GM19099 (cell line): ENCODE data around the gene SHISA2.

Experiments used
- POLR2A ChIP-seq: IDR thresholded peaks from 3 replicates; pipeline ENCODE4 v1.6.1; 2011; ENCODE audit warnings: low read depth; ENCODE audit not compliant: insufficient read length; ENCODE audit errors: extremely low read depth

The SHISA2 gene

DNA sequence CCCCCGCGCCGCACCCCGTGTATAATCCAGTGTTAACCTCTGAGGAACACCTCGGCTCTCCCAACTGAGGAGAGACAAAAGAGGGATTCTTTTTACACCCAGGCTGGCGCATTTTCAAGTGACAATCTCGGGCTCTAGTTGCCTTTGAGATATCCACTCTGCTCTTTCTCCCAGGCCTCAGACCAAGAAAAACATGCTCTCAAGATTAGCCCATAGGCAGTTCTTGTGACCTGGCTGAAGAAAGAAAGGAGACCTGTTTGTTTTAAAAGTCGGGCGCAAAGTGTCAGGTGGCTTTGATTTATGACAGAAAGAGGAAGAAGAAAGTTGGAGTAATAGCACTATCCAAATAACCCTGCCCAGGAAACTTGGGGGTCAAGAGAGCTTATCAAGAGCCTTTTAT lies 27.3 kb downstream of the SHISA2 start:
- TF ChIP-seq POLR2A, result no peak

DNA sequence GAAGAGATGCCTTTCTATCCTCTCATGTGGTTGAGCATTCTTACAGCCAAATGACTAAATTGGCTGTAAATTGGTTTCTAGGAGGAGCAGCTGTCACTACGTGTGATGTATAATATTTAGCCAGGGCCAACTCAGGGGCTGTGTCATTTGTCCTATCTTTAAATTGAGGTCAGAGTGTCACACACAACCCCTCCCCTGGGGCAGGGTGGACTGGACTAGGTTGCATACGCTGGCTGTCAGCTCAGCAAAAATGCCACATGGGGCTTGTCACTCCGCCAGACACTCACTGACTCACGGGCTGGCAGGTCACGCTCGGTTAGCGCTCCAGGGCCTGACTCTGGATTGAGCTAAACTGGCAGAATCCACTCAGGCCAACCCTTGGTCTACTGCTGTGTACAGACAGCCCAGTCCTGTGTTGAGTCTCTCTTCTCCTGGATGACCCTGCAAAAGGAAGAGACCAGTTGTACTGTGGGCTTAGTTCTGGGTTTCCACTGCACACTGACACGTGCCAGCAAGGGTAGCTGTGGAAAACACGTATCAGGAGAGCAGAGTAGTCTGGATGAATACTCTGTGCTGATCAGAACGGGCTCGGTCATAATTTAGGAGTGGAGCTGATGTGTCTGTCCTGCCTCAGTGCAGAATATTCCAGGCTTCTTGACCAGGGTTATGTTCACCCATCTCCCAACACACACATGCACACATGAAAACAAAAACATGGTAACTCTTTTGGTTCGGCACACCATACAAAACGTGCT lies 29.1 kb downstream of the SHISA2 start:
- no peak for TF ChIP-seq POLR2A

DNA sequence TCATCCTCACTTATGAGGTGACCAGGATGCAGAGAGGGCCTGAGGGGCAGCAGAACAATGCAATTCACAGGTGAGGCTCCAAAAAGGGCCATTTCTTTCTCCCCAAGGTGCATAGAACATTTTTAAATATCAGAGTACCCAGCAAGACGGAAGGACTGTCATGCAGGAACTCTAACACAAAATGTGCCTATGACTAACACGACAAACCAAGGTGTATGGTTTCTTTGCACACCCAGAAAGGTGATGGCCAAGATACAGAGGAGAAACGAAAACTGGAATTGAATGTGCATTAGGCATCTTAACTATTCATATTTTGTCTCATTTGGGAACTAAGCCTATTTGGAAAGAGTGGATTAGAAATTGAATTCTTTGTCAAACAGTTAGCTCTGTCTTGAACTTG lies 29.9 kb downstream of the SHISA2 start:
- TF ChIP-seq POLR2A, result no peak

DNA sequence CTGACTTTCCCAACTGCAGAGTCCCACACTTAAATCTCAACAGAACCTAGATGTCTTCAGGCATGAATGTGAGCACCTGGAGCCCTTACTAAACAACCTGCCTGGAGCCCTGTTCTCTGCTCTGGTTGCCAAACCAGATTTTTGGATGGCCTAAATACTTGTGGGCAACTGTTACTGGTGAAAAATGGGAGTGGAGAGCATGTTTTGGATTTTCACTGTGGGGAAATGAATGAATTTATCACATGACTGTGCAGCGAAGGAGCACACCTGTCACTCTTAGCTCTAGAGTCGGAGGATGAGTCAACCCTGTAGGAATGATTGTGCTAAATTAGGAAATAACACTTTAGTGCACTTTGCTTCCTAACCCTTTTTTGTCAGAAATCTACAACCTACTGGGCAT lies 30.3 kb downstream of the SHISA2 start:
- TF ChIP-seq POLR2A, result no peak

DNA sequence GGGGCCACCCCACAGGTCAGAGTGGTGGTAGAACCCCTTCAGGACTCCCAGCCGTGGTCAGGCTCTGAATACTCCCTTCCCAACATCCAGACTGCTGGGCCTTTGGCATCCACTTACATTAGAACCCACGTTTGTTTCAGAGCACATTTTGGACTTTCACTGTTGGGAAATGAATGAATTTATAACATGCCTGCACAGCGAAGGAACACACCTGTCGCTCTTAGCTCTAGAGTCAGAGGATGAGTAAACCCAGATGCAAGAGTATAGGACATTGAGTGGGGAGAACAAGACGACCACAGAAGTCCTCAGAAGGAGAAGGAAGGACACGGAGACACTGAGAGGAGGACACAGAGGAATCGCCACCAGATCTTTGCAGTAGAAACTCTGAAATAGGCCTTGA lies 30.9 kb downstream of the SHISA2 start:
- no peak for TF ChIP-seq POLR2A

DNA sequence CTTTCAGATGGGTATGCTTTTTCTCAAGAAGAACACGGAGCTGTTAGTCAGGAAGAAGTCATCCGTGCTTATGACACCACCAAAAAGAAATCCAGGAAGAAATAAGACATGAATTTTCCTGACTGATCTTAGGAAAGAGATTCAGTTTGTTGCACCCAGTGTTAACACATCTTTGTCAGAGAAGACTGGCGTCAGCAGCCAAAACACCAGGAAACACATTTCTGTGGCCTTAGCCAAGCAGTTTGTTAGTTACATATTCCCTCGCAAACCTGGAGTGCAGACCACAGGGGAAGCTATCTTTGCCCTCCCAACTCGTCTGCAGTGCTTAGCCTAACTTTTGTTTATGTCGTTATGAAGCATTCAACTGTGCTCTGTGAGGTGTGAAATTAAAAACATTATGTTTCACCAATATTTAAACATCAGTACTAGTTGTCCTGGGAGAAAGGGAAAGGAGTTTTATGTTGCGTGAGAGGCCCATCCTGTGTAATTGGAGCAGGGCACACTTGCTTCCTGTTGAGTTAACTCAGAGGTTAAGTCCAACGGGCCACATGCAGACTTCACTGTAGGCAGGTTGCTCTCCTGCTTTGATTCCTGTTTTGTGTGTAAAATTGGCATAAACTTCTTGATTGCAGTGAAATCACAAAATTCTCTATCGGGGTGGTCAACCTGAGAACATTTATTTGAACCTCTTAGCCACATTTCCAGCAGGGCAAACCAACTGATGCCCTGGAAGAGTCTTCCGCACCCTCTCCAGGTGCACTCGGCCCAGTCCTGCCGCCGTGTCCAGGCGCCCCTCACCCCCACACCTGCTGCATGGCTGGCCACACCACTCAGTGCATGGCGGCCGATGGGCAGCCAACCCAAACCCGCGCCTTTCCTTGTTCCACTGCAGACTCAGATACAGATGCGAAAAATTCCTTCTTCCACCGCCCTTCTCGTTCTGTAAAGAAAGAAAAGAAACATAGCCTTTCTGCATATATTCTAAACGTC lies 31.6 kb downstream of the SHISA2 start:
- no peak for TF ChIP-seq POLR2A

DNA sequence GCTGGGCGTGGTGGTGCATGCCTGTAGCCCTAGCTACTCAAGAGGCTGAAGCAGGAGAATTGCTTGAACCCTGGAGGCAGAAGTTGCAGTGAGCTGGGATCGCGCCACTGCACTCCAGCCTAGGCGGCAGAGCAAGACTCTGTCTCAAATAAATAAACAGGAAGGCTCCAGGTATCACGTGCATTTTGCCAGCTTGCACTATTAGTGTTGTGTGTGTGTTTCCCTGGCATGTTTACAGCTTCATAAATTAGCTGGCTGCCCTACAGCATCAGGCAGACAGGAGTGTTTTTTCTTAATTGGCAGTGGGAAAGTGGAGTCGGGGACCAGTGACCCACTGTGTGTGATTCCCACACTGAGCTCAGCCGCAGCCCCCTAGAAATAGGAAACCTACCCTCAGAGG lies 32.6 kb downstream of the SHISA2 start:
- TF ChIP-seq POLR2A, result no peak

DNA sequence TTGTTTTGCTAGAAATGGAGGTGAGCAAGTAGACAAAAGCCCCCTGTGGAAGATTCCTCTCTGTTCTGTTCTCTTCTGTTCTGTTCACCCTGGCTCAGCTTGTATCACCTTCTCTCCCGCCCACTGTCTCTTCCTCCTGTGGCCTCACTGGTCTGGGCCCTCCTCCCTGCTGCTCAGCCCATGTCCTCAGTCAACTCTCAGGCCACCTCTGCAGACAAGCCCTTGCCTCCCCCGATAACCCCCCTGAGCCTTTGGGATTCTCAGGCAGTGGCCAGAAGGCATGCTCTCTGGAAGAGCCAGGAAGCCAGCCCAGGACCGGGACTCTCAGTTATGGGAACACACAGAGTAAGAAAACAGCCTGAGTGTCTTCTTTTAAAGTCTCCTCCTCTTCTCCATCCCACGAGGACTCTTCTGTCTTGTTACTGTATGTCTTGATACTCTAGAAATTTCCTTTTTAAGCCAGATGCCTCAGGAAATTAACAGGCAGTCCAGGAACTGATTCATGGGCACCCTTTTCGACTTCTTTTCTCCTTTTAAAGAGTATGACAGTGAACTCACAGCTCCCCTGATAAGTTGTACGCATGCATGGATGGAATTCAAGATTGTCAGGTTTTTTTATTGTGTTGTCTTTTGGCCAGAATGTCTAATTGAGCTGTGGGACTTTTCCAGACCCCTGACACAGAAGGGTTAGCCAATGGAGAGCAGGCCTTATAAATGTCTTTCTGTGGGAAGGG lies 33.7 kb downstream of the SHISA2 start:
- TF ChIP-seq POLR2A, result no peak

DNA sequence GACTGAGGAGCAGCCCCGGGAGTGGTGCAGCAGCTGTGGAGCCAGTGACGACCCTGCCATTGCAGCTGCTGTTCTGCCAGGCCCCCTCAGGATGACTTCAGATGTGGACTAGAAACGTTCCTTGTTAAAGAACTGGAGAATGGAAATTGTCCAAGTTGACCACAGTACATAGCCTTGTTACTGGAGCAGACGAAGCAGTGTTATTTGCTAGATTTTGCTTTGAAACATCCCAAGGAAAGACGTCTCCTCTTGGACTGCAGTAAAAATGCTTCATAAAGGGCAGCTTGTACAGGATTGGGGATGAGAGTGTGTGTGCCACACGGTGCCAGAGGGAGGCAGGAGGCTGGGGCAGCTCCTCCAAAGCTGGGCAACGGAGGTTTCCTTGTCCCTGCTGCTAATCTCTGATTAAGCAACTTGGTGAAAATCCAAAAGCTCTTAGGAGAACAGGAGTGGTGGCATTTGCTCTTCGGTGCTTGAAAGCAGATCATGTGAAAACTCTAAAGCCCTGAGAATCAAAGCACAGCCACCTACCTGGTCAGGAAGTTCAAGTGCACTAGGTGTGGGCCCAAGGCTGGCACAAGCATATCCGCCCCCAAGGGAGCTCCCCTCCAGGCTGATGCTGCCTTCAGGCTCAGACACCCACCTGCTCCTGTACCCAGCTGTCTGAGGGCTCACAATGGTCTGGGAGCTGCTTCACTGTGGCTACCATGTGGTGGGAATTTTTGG lies 34.5 kb downstream of the SHISA2 start:
- TF ChIP-seq POLR2A, result no peak

DNA sequence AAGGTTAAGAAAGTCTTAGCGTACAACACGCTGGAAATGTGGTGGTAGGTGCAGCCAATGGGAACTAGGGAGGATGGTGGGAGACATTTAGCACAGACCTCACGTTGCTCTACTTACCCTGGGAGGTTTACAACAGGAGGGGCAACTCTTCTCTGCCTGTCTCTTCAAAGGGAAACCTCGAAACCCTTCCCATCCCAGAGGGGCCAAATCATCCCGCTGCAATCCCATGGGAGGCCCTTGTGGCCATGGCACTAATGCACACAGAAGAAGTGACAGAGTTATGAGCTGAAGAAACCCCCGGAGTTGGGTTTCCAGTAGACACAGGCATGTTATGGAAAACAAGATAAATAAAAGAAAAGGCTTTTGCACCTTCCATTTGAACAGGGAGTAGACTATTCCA lies 35.6 kb downstream of the SHISA2 start:
- no peak for TF ChIP-seq POLR2A

DNA sequence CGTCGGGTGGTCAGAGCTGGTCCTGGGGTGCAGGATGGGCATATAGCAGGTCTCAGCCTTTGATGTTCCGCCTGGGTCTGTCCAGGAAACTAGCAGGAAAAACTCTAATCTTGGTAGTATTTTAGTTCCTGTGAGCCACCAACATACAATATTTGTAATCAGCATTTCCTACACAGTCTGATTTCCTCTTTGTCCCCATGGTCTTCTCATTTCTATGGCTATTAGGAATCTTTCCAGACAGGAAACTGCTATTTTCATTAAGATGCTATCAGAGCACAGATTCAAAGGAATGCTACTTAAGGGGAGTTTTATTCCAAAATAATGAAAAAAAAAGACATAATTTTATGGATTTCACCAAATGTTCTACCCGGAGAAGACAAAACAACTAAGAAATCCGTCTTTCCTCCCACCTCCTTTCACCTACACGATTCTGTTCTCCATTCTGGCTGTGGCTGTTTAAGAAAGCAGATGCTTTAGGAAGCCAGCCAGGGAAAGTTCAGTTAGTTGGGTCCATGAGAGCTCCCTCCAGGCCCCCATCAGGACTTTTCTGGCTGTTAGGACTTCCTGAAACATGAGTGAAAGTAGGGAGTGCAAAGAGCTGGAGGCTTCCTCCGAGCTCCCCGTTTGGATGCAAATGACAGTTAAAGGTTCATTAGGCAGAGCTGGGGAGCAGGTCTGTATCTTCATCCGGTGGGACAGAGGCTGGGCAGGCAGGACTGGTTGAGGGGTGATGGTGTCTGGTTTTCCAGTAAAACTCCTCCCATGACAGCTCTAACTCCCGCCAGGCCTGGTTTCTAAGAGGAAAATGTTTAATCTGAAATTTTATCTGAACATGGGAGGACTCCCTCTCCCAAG lies 36.3 kb downstream of the SHISA2 start:
- TF ChIP-seq POLR2A, result no peak

DNA sequence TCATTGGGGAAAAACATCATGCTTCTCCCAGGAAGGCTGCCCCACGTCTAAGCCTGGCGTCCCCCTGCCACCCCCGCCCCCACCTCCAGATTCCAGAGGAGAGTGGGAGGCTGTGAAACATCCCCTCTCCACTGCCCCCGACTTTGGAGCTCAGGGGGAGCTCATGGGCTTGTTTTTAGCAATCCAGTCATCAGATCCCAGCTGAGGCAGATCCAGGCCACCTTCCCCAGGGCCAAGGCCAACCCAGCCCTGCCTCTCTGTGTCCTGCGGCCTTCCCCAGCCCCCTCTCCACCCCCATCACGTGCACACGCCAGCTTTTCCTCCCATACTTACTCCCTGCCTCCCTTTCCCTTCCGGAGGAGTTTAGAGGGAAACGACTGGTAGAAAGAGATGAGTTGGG lies 38.8 kb downstream of the SHISA2 start:
- no peak for TF ChIP-seq POLR2A

DNA sequence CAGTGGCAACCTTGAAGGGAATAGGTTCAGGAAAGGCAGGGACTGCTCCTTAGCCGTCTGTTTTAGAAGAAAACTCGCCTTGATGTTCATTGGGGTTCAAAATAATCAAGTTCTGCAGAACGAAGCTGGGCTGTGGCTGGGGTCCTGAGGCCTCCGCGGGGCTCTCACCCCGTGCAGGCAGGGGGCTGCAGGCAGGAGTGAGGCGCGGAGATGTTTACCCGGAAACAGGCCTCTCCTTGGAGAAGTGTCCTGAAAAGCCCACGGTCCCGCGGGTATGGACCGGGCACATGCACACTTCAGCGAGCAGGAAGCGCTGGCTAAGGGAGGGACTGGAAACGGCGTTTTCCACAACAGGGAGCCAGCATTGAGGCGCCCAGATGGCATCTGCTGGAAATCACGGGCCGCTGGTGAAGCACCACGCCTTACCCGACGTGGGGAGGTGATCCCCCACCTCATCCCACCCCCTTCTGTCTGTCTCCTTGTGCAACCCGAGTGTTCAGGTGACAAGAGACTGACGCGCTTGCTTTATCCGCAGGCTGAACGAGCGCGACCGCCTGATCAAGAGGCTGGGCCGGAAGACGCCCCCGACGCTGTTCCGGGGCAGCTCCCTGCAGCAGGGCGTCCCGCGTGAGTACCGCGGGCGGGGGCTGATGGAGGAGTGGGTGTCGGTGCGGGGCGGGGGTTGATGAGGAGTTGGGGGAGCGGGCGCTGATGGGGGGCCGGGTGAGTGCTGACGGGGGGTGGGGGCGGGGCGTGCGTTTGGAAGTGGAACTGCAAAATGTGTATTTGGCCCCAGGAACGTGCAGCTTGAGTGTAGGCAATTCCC lies 39.6 kb downstream of the SHISA2 start:
- no peak for TF ChIP-seq POLR2A
